GM18526 (cell line): ENCODE results near the gene APOL6.

ENCODE experiments used
- POLR2A ChIP-seq: IDR thresholded peaks from 3 replicates; pipeline ENCODE4 v1.6.1; 2011; ENCODE audit not compliant: insufficient read length; ENCODE audit errors: extremely low read depth

APOL6 gene

GRCh38 chr22:35611891-35612576 lies 36.2 kb upstream of the APOL6 start:
- TF ChIP-seq POLR2A = no peak

- no peak for TF ChIP-seq POLR2A
These were observed 35.3 kb upstream of the APOL6 start for GRCh38 chr22:35612903-35613302.

GRCh38 chr22:35614404-35614803 lies 33.8 kb upstream of the APOL6 start:
- TF ChIP-seq POLR2A = no peak

- TF ChIP-seq POLR2A = no peak
These were observed 33.1 kb upstream of the APOL6 start for GRCh38 chr22:35615156-35615555.

- no peak for TF ChIP-seq POLR2A
These were observed 32.2 kb upstream of the APOL6 start for GRCh38 chr22:35616043-35616442.

- no peak for TF ChIP-seq POLR2A
These were observed 31.0 kb upstream of the APOL6 start, which contains the start of gene MB for GRCh38 chr22:35617137-35617755. TSS of gene MB (minus strand) at chr22:35617329. CDS start at chr22:35617257, 72 bp downstream.

- TF ChIP-seq POLR2A = no peak
These were observed 29.6 kb upstream of the APOL6 start for GRCh38 chr22:35618427-35619223.

GRCh38 chr22:35619336-35620094 lies 28.7 kb upstream of the APOL6 start:
- TF ChIP-seq POLR2A = no peak

- TF ChIP-seq POLR2A = no peak
These were observed 27.5 kb upstream of the APOL6 start for GRCh38 chr22:35620624-35621251.

- no peak for TF ChIP-seq POLR2A
These were observed 26.8 kb upstream of the APOL6 start for GRCh38 chr22:35621451-35621850.

- no peak for TF ChIP-seq POLR2A
These were observed 25.9 kb upstream of the APOL6 start for GRCh38 chr22:35622191-35622913.

- TF ChIP-seq POLR2A = no peak
These were observed 23.7 kb upstream of the APOL6 start for GRCh38 chr22:35624547-35624946.

- no peak for TF ChIP-seq POLR2A
These were observed 22.3 kb upstream of the APOL6 start for GRCh38 chr22:35625763-35626432.
